Gastroesophageal sphincter (tissue), 3 donors: Measurements from ENCODE around the gene EIPR1.

ENCODE experiments used
- POLR2A ChIP-seq, 2 donors: fragments of 450-650 bp; IDR thresholded peaks; one replicate each; pipeline ENCODE4 v1.6.1; 2017; ENCODE audit warnings: antibody characterized with exemption in 2 of 2, mild to moderate bottlenecking in 2 of 2, moderate library complexity in 1 of 2
- POLR2AphosphoS5 ChIP-seq: sonication (generic); formaldehyde crosslinking; IDR thresholded peaks from one replicate; pipeline ENCODE4 v1.6.1; 2017; ENCODE audit warnings: antibody characterized with exemption
- TF ChIP-seq, protein P1 (sequence below), 4 experiments: fragments of 200-600 bp in 2 of 4; fragments of 450-650 bp in 2 of 4; sonication (generic) in 1 of 4; IDR thresholded peaks; one replicate each; pipeline ENCODE4 v1.5.1; 2017 to 2019; ENCODE audit warnings: antibody characterized with exemption in 4 of 4, mild to moderate bottlenecking in 2 of 4, moderate library complexity in 2 of 4

DNA sequence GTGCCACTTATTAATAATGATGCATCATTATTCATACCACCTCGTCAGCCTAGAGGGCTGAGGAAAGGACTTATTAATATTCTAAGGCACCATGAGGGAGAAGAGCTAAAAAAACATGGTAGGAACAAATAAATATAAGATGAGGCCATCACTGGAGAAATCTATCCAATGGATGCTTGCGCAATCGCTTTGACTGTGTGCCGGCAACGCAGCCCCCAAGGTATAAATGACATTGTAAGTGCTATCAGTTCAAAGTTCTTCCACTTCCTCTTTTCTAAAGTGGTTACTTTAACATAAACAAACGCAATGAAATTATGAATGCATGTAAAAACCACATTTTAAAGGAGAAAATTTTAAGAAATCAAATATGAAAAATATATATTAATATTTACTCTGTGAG is 164.6 kb downstream of the EIPR1 start:
- TF ChIP-seq, protein P1, sequence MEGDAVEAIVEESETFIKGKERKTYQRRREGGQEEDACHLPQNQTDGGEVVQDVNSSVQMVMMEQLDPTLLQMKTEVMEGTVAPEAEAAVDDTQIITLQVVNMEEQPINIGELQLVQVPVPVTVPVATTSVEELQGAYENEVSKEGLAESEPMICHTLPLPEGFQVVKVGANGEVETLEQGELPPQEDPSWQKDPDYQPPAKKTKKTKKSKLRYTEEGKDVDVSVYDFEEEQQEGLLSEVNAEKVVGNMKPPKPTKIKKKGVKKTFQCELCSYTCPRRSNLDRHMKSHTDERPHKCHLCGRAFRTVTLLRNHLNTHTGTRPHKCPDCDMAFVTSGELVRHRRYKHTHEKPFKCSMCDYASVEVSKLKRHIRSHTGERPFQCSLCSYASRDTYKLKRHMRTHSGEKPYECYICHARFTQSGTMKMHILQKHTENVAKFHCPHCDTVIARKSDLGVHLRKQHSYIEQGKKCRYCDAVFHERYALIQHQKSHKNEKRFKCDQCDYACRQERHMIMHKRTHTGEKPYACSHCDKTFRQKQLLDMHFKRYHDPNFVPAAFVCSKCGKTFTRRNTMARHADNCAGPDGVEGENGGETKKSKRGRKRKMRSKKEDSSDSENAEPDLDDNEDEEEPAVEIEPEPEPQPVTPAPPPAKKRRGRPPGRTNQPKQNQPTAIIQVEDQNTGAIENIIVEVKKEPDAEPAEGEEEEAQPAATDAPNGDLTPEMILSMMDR (IDR thresholded peaks at IDR 0.05): no peak
- TF ChIP-seq POLR2AphosphoS5: no peak
- no peak for TF ChIP-seq POLR2A (IDR thresholded peaks at IDR 0.05)
